Measurements from ENCODE around the gene GBGT1.

The GBGT1 gene

DNA sequence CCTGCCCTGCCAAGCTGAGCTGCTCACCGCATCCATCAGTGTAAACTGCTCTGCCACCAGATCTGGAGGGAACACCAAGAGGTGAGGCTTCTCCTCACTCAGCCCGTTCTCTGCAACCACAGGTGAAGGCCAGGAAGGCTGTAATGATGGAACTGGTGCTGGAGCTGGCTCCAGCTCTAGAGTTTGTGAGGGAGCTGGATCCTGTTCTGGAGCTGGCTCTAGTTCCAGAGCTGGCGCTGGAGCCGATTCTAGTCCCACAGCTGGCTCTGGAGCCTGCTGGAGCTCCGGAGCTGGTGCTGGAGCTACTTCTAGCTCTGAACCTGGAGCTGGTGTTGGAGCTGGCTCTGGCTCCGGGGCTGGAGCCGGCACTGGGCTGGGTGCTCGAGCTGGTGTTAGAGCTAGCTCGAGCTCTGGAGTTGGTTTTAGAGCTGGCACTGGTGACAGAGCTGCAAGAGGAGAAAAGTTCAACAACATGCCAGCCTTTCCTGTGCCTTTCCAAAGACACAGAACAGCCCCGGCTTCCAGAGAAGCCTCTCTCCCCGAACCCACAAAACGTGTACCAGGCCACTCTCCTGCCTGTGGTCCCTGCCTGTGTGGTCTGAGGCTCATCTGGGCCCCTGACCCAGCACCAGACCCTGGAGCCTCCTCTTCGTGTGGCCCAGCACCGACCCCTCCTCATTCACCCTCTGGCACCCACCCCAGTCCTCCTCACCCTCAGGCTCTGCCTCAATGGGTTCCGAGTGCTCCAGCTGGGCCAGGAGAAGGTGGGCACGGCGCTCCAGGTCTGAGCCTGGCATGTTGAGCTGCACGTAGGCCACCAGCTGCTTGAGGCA is 55.5 kb downstream of the GBGT1 start:
- DNase-seq (ENCODE audit: low read depth, low spot score), result no peak
- H3K4me3 ChIP-seq (ENCODE audit: low read length), result no peak overlapping the region

DNA sequence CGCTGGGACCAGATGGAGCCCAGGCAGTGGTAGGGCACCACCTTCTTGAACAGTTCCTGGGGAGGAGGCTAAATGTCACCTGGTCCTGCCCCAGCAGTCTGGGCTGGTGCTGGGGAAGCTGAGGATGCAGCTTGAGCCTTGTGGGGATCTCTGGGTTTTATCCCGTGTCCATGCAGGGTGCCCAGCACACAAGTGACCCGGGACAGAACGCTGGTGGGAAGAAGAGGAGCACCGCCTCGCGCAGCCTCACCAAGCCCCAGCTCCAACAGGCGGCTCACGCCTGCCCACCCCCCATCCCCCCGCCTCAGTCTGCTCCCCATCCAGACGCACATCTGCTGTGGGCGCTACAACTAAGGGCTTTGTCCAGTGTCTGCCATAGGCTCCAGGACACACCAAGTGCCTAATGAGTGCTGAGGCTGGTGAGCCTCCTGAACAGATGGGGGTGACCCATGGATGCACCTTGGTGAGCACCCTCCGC is 56.4 kb downstream of the GBGT1 start:
- no peak overlapping the region for H3K4me3 ChIP-seq (ENCODE audit: low read length)
- DNase-seq (ENCODE audit: low read depth, low spot score), result no peak

DNA sequence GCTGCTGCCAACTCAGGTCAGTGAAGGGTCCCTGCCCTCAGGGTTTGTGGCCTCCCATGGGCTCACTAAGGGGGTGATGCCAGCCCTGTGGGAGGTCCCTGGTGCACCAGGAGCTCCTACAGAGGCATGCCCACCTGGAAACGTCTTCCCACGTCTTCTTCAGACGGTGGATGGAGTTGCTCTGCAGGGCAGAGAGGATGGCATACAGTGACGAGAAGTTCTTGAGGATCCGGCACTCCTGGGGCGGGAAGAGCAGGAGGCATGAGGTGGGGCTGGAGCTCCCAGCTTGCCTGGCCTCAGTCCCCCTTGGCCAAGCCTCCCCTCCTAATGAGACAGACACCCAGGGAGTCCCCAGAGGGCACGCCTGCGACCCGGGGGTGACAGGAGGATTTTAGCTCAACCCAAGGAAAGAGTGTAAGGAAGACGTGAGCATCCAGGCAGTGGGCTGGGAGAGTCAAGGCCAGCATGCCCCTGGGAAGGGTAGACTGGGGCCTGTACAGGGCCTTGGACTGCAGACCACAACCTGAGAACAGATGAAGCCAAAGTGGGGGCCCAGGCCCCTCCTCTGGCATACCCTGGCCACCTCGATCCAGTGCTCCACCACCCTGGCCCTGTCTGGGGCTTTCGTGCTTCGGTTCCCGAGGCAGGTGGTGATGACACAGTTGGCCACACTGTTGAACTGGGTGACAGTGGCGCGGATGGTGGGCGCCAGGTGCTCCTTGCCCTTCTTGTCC is 57.0 kb downstream of the GBGT1 start:
- no peak for DNase-seq (ENCODE audit: low read depth, low spot score)
- no peak overlapping the region for H3K4me3 ChIP-seq (ENCODE audit: low read length)

DNA sequence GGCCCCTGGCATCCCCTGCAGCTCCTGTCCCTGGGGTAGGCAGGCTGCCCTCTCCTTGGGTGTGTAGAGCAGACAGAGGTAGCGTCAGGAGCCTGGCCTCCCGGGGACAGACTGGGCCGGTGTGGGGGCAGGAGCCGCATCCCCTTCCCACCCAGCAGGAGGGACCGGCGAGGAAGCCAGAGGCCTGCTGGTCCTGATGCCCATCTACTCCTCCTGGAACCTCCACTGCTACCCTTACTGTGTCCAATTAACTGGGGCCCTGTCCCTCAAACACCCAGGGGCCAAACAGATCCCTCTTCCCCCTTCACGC is 58.3 kb downstream of the GBGT1 start:
- H3K4me3 ChIP-seq (ENCODE audit: low read length), result no peak overlapping the region
- no peak for DNase-seq (ENCODE audit: low read depth, low spot score)

DNA sequence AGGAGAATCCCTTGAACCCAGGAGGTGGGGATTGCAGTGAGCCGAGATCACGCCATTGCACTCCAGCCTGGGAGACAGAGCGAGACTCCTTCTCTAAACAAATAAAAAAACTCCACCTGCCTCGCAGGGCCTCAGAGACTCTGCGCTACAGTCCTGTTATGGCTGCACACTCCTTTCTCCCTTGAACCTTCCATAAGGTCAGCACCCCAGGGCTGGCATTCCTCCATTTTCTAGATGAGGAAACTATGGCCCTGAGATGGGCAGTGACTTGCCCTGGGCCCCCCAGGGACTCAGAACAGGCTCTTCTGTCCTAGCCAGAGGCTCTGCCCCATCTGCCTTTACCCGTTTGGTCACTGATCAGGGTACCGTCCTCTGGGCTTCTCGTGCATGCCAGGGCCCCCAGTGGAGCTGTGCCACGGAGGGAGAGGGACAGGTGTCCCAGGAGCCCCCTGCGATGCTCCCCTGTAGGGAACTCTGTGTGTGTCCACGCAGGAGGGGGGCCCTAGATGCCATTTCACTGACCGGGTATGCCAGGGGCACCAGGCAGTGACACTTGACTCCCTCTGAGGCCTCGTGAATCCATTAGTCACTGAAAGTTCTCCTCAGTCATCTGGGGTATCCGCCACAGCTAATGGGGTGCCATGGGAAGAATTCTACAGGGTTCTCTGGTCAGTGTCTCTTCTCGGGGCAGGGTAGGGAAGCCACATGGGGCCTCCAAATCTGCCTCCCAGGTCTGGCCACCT is 58.8 kb downstream of the GBGT1 start:
- no peak overlapping the region for H3K4me3 ChIP-seq (ENCODE audit: low read length)
- DNase-seq (ENCODE audit: low read depth, low spot score), result no peak

DNA sequence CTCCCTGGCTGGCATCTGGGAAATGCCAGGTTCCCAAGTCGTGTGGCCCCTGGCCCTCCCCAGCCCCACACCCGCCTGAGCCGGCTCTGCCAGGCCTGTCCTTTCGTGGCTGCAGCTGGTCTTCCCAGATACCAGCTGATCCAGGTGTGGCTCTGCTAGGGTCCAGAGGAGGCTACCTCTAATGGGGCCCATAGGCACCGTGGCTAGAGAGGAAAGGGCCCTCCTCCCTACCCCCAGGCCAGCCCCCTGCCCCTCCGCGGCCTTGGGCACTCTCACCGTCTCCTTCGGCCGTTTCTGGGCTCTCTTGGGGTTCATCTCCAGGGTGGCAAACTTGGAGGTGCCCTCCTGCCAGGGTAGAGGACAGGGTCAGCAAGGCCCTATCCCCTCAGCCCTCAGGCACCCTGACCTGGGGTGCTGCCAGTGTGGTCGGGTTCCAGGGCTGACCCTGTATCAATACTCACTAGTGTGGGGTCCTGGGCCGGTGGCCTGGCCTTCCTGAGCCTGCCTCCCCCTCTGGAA is 59.7 kb downstream of the GBGT1 start:
- no peak overlapping the region for H3K4me3 ChIP-seq (ENCODE audit: low read length)
- DNase-seq (ENCODE audit: low read depth, low spot score), result no peak

DNA sequence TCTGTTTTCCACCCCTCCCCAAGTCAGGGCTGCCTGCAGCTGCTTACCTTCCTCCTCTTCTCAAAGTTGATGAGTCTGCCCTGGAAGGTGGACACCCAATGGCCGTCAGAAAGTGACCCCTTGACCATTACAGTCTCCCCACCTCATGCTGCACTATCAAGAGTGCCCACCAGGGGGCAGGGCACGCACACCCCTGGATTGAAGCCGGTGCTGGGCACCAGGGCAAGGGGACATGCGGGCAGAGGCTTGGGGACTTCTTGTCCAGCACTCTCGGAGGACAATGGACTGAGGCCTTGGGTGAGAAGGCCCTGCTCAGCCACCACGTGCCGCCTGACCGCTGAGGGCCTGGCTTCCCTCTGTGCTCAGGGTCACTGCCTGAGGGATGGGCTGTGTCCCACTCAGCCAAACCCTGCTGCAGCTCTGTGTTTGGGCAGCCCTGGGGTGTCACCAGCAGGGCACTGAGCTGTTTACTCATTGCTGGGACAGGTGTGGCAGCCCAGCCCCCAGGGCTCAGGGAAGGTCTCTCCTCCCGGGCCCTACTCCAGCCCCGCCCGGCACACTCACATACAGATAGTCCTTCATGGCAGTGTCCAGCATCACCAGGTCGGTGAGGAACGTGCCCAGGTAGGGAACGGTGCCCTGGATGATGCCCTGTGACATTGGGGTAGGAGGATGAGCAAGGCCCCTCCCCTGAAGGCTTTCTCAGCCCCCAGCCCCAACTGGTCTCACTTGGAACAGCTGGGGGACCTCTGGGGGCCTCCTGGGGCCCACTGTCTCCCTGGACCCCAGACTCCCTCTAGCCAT is 60.3 kb downstream of the GBGT1 start:
- no peak overlapping the region for H3K4me3 ChIP-seq (ENCODE audit: low read length)
- no peak for DNase-seq (ENCODE audit: low read depth, low spot score)

Measured in Jurkat, Clone E6-1 (cell line).